Stimulated activated memory B cell treated with anti-CD40 and anti-IgM and Interleukin-4, amounts not matched to agents 10 μg/mL and 1 μg/mL and 100 μg/mL, for 72 hours (primary cell): ENCODE measurements around the gene SINHCAF.

Source experiments
- ATAC-seq: fragments of 150-1000 bp; cut with Tn5 transposase; 2 replicates; pipeline ENCODE4 v1.10.0; 2021
- H3K27ac Mint-ChIP-seq: one replicate; pipeline ENCODE4 v1.8.0; 2022; ENCODE audit warnings: mild to moderate bottlenecking, mixed read lengths
- H3K27me3 Mint-ChIP-seq: one replicate; pipeline ENCODE4 v1.8.0; 2022; ENCODE audit warnings: mixed read lengths
- H3K36me3 Mint-ChIP-seq: one replicate; pipeline ENCODE4 v1.8.0; 2022; ENCODE audit warnings: mixed read lengths
- H3K4me1 Mint-ChIP-seq: one replicate; pipeline ENCODE4 v1.8.0; 2022; ENCODE audit warnings: mixed read lengths
- H3K4me3 Mint-ChIP-seq: one replicate; pipeline ENCODE4 v1.8.0; 2022; ENCODE audit warnings: mild to moderate bottlenecking, moderate library complexity, mixed read lengths
- H3K9me3 Mint-ChIP-seq: one replicate; pipeline ENCODE4 v1.8.0; 2022; ENCODE audit warnings: mixed read lengths

The SINHCAF gene

DNA sequence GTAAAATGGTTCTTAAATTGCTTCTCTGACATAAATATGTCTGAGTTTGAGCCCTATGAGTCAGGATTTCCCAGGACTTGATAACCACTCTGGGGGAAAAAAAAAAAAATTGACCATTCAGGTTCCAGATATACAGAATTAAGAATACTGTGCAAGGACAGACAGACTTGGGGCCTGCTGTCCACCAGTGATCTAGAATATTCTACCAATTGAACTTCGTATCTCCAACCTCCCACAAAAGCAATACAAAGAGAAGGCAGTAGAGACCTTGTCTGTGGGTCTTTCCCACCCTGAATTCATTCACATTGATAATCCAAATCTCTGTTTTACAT, 4.1 kb downstream of the SINHCAF start:
- Mint-ChIP-seq H3K27me3 (no peaks in the 10 kb centered on the region), H3K27ac (peak overlapping the region; percentile 92), H3K9me3 (no peaks in the 10 kb centered on the region), H3K4me1 (peaks cover 64% of the 10 kb centered on the region), H3K36me3 (peaks cover 7% of the 10 kb centered on the region), H3K4me3 (peak overlapping the region; percentile 64)
- ATAC-seq, result no peak

DNA sequence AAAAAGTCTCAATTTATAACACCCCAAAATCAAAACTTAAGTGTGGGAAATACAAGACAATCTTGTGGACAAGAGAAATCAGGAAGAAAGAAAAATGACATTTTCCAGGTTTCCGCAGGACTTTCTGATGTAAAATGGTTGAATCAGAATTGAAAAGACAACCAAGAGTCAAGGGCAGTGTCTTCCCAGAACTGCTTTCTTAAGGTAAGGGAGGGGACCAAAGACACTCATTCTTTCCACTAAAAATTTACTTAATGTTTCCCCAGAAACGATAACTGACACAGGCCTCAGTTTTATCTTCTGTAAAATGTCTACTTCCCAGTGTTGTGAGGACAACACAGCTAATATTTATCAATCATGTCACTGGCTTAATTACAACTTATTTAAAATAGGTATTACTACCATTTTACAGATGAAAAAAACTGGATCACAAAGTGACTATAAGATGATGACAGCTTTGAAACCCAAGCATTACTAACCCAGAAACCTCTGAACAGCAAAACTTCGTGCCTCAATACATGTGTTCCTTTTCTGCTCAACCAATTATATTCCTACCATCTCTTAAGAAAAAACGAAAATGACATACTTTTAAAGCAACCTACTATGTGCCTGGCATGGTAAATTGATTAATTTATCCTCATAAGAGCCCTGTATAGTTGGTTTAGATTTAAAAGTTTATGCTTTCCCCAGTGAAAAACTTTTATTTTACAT, 4.6 kb downstream of the SINHCAF start:
- Mint-ChIP-seq H3K27me3 (no peaks in the 10 kb centered on the region), H3K9me3 (no peaks in the 10 kb centered on the region), H3K27ac (peak overlapping the region; percentile 92), H3K36me3 (peaks cover 7% of the 10 kb centered on the region), H3K4me1 (peaks cover 65% of the 10 kb centered on the region), H3K4me3 (peak overlapping the region; percentile 64)
- no peak for ATAC-seq

DNA sequence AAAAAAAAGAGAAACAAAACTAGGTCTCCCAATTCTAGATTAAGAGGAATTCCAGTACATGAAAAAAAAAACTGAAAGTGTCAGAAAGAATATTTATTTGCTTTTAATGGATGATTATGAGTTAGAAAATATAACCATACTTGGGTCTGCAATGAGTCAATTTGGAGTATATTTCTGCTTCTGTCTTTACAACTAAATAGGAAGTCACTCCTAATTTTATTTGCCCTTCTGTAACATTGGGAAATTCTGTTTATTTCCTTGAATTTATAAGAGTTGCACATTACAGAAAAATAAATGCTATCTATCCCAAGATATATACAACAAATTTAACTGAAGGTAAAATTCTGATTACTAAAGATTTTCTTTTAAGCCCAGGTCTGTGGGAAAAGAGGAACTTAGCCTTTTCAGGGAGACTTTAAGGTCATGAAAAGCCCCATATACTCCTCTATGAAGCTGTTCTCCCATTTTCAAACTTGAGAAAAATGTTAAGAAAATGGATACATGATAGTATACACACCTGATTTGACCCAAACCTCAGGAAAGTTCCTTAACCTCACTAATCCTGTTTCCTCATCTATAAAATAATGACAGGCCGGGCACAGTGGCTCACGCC, 7.2 kb downstream of the SINHCAF start:
- H3K4me3 Mint-ChIP-seq, result peak overlapping the region; percentile 80
- no peak for ATAC-seq
- peaks cover 82% of the 10 kb centered on the region for H3K4me1 Mint-ChIP-seq
- no peaks in the 10 kb centered on the region for H3K9me3 Mint-ChIP-seq
- H3K36me3 Mint-ChIP-seq, result peaks cover 13% of the 10 kb centered on the region
- H3K27ac Mint-ChIP-seq, result peak overlapping the region; percentile 92
- H3K27me3 Mint-ChIP-seq, result no peaks in the 10 kb centered on the region

GRCh38 chr12:31317471-31318395, 8.2 kb downstream of the SINHCAF start:
- Mint-ChIP-seq H3K36me3 (peaks cover 16% of the 10 kb centered on the region), H3K4me1 (peaks cover 83% of the 10 kb centered on the region), H3K27me3 (no peaks in the 10 kb centered on the region), H3K4me3 (peak overlapping the region; percentile 80), H3K9me3 (no peaks in the 10 kb centered on the region), H3K27ac (peak overlapping the region; percentile 92)
- peak; percentile 50 for ATAC-seq

DNA sequence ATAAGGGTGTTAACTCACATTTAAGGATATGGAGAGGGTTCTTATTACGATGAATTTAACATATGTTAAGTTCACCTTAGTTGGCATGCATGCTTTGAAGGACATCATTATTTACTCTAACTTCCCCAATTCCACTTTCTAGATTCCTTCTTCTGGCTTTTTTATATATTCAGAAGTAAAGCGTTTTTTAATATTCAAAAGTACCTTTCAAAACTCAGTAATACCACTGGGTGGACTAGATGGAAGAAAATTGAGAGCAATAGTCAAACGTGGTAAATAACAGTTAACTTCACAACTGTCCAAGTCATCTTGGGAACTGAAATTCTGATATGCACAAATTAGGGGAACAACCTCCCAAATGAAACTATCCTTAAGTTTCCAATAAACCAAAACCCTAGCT, 9.1 kb downstream of the SINHCAF start:
- Mint-ChIP-seq H3K27ac (peak overlapping the region; percentile 92), H3K9me3 (no peaks in the 10 kb centered on the region), H3K4me1 (peaks cover 82% of the 10 kb centered on the region), H3K27me3 (no peaks in the 10 kb centered on the region), H3K4me3 (peak overlapping the region; percentile 80), H3K36me3 (peaks cover 22% of the 10 kb centered on the region)
- peak; percentile 46 for ATAC-seq

- no peak overlapping the region for H3K4me3 Mint-ChIP-seq
- ATAC-seq, result no peak
- H3K36me3 Mint-ChIP-seq, result peaks cover 29% of the 10 kb centered on the region
- peaks cover 79% of the 10 kb centered on the region for H3K4me1 Mint-ChIP-seq
- no peak overlapping the region for H3K27ac Mint-ChIP-seq
- H3K27me3 Mint-ChIP-seq, result no peaks in the 10 kb centered on the region
- H3K9me3 Mint-ChIP-seq, result no peaks in the 10 kb centered on the region
Measured at GRCh38 chr12:31315784-31316465, 10.0 kb downstream of the SINHCAF start.

DNA sequence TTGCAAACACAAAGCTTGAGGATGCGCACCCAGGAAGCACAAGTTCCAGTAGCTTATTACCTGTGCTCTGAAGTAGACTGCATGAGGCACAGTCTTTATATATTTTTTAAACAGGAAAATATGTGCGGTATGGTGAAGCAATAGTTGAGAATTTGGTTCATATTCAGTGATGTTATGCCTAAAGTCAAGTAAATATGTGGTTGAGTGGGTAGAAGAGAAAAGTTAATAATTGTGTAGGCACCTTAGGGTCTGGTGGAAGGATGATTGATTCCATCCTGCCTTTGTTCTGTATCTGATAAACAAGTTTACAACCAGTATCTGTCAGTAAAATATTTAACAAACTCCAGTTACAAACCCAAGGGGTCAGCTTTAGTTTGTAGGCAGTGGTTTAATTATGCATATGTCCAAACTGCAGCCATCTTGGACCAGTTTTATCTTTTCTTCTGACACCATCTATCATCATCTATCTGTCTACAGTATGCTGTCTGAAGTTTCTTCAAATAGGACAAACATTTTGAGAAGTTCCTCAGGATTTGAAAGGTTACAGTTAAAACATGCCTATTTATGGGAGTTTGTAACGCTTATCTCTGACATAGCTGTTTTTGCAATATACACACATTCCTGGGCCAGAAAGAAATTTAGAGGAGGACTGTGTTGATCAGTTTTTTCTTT, 10.8 kb downstream of the SINHCAF start:
- Mint-ChIP-seq H3K9me3 (no peaks in the 10 kb centered on the region), H3K27me3 (no peaks in the 10 kb centered on the region), H3K4me1 (peaks cover 79% of the 10 kb centered on the region), H3K4me3 (no peak overlapping the region), H3K27ac (no peak overlapping the region), H3K36me3 (peaks cover 33% of the 10 kb centered on the region)
- ATAC-seq, result no peak

DNA sequence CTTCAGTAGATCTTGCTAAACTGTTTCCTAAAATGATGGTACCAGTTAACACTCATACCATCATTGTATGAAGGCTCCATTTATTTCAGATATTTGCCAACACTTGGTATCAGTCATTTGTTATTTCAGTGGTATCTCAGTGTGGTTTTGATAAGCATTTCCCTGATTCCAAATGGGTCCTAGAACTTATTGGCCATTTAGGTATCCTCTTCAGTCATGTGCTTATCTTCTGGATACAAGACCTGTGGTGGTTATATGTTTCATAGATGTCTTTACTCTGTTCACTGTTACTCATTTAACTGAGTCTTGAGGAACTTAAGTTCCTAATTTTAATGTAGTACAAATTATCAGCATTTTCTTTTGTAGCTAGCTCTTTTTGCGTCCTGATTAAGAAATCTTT, 13.5 kb downstream of the SINHCAF start:
- Mint-ChIP-seq H3K4me1 (peaks cover 70% of the 10 kb centered on the region), H3K36me3 (peaks cover 26% of the 10 kb centered on the region), H3K9me3 (no peaks in the 10 kb centered on the region), H3K27ac (no peak overlapping the region), H3K4me3 (no peak overlapping the region), H3K27me3 (no peaks in the 10 kb centered on the region)
- ATAC-seq, result no peak

- peaks cover 70% of the 10 kb centered on the region for H3K4me1 Mint-ChIP-seq
- H3K4me3 Mint-ChIP-seq, result no peak overlapping the region
- no peak overlapping the region for H3K27ac Mint-ChIP-seq
- no peak for ATAC-seq
- no peaks in the 10 kb centered on the region for H3K9me3 Mint-ChIP-seq
- no peaks in the 10 kb centered on the region for H3K27me3 Mint-ChIP-seq
- peaks cover 33% of the 10 kb centered on the region for H3K36me3 Mint-ChIP-seq
Measured at GRCh38 chr12:31311634-31312258, 14.2 kb downstream of the SINHCAF start.

DNA sequence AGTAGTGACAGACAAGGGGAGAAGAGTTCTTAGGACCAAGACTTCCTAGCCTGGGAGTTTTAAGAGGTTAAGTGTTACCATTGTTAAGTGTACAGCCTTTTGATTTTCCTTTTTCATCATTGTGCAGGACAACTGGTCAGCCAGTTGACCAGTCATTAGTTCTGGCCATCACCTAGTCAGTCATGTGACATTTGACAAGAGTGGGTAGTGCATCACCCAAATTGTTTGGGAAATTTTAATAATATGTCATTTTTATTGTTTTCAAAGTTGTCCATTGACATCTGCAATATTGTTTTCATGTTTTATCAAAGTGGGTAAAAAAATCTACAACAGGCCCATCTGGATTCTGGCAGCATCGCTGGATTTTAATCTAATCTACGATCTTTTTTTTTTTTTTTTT, 15.5 kb downstream of the SINHCAF start:
- no peaks in the 10 kb centered on the region for H3K27me3 Mint-ChIP-seq
- peaks cover 78% of the 10 kb centered on the region for H3K4me1 Mint-ChIP-seq
- peaks cover 36% of the 10 kb centered on the region for H3K36me3 Mint-ChIP-seq
- H3K9me3 Mint-ChIP-seq, result no peaks in the 10 kb centered on the region
- no peak overlapping the region for H3K4me3 Mint-ChIP-seq
- H3K27ac Mint-ChIP-seq, result no peak overlapping the region
- no peak for ATAC-seq

- Mint-ChIP-seq H3K27me3 (no peaks in the 10 kb centered on the region), H3K36me3 (peaks cover 46% of the 10 kb centered on the region), H3K27ac (no peak overlapping the region), H3K9me3 (no peaks in the 10 kb centered on the region), H3K4me3 (no peak overlapping the region), H3K4me1 (peaks cover 77% of the 10 kb centered on the region)
- ATAC-seq, result no peak
Measured at GRCh38 chr12:31309279-31309678, 16.7 kb downstream of the SINHCAF start.

- Mint-ChIP-seq H3K4me1 (peaks cover 80% of the 10 kb centered on the region), H3K27me3 (no peaks in the 10 kb centered on the region), H3K4me3 (no peak overlapping the region), H3K9me3 (no peaks in the 10 kb centered on the region), H3K36me3 (peaks cover 49% of the 10 kb centered on the region), H3K27ac (peak overlapping the region; percentile 30)
- ATAC-seq, result no peak
Measured at GRCh38 chr12:31308116-31308515, 17.8 kb downstream of the SINHCAF start.

GRCh38 chr12:31306866-31307265, 19.1 kb downstream of the SINHCAF start:
- H3K27me3 Mint-ChIP-seq, result no peaks in the 10 kb centered on the region
- peaks cover 52% of the 10 kb centered on the region for H3K36me3 Mint-ChIP-seq
- H3K4me1 Mint-ChIP-seq, result peaks cover 84% of the 10 kb centered on the region
- no peak for ATAC-seq
- peak overlapping the region; percentile 43 for H3K27ac Mint-ChIP-seq
- H3K9me3 Mint-ChIP-seq, result no peaks in the 10 kb centered on the region
- H3K4me3 Mint-ChIP-seq, result no peak overlapping the region

- Mint-ChIP-seq H3K27ac (peak overlapping the region; percentile 51), H3K27me3 (no peaks in the 10 kb centered on the region), H3K36me3 (peaks cover 53% of the 10 kb centered on the region), H3K4me1 (peaks cover 87% of the 10 kb centered on the region), H3K4me3 (no peak overlapping the region), H3K9me3 (no peaks in the 10 kb centered on the region)
- ATAC-seq, result no peak
Measured at GRCh38 chr12:31303466-31303865, 22.5 kb downstream of the SINHCAF start.
